Keratinocyte (primary cell): ENCODE measurements around the gene NAA25. TPM values are rescaled to one million over a fixed set of nuclear protein-coding genes. Genes with fewer than 3 reads are reported as not detected.

Experiments used
- DNase-seq: peaks from one replicate; pipeline ENCODE4 v3.0.0-alpha.2; 2011; ENCODE audit warnings: low read depth, missing footprints, low spot score
- FAIRE-seq: peaks from 2 replicates; lab custom pipeline; 2011; peaks lifted over from hg19 to GRCh38; lab: Jason Lieb, UNC
- H2AFZ ChIP-seq: 2 replicates; pipeline ENCODE4 v1.6.0; 2012; ENCODE audit warnings: low read length, control low read depth, inconsistent platforms; ENCODE audit not compliant: control insufficient read depth
- H3K27ac ChIP-seq: 2 replicates; pipeline ENCODE4 v1.5.1; 2011; ENCODE audit warnings: low read length; ENCODE audit not compliant: control insufficient read depth, insufficient read depth
- H3K27me3 ChIP-seq: 3 replicates; pipeline ENCODE4 v1.6.0; 2011; ENCODE audit warnings: low read length; ENCODE audit not compliant: control insufficient read depth, insufficient read depth; ENCODE audit errors: extremely low read depth
- H3K36me3 ChIP-seq, 2 experiments: 2 replicates in 1 of 2; 3 replicates in 1 of 2; pipeline ENCODE4 v1.5.1; 2011; ENCODE audit warnings: low read length in 2 of 2, mild to moderate bottlenecking in 1 of 2; ENCODE audit not compliant: control insufficient read depth in 2 of 2, insufficient read depth in 2 of 2; ENCODE audit errors: extremely low read depth in 1 of 2
- H3K4me1 ChIP-seq: 3 replicates; pipeline ENCODE4 v1.5.1; 2011; ENCODE audit warnings: low read length; ENCODE audit not compliant: control insufficient read depth, insufficient read depth; ENCODE audit errors: extremely low read depth
- H3K4me2 ChIP-seq: 3 replicates; pipeline ENCODE4 v1.6.0; 2011; ENCODE audit warnings: low read depth, low read length; ENCODE audit not compliant: control insufficient read depth, insufficient read depth; ENCODE audit errors: extremely low read depth
- H3K4me3 ChIP-seq, 3 experiments: fragments of 200-600 bp in 1 of 3; sonication (generic) in 1 of 3; 2 replicates in 2 of 3; 3 replicates in 1 of 3; pipeline ENCODE4 v1.5.1; 2011 to 2016; ENCODE audit warnings: low read length in 3 of 3, mild to moderate bottlenecking in 3 of 3, control low read depth in 2 of 3, inconsistent platforms in 1 of 3, low read depth in 1 of 3, mixed read lengths in 1 of 3, mixed run types in 1 of 3, moderate library complexity in 1 of 3; ENCODE audit not compliant: control insufficient read depth in 2 of 3, insufficient read depth in 2 of 3; ENCODE audit errors: extremely low read depth in 1 of 3
- H3K79me2 ChIP-seq: 2 replicates; pipeline ENCODE4 v1.6.0; 2012; ENCODE audit warnings: low read length; ENCODE audit not compliant: control insufficient read depth, insufficient read depth
- H3K9ac ChIP-seq: 3 replicates; pipeline ENCODE4 v1.6.0; 2011; ENCODE audit warnings: low read length; ENCODE audit not compliant: control insufficient read depth, insufficient read depth; ENCODE audit errors: extremely low read depth
- H3K9me1 ChIP-seq: 3 replicates; pipeline ENCODE4 v1.6.0; 2011; ENCODE audit warnings: low read length; ENCODE audit not compliant: control insufficient read depth, insufficient read depth; ENCODE audit errors: extremely low read depth
- H3K9me3 ChIP-seq: 2 replicates; pipeline ENCODE4 v1.5.1; 2012; ENCODE audit warnings: low read depth, low read length; ENCODE audit not compliant: control insufficient read depth
- H4K20me1 ChIP-seq: 3 replicates; pipeline ENCODE4 v1.6.0; 2011; ENCODE audit warnings: low read length; ENCODE audit not compliant: control insufficient read depth, insufficient read depth; ENCODE audit errors: extremely low read depth
- EZH2 ChIP-seq: IDR thresholded peaks from one replicate; pipeline ENCODE4 v1.6.1; 2012; ENCODE audit warnings: inconsistent platforms, mild to moderate bottlenecking, low read length, moderate library complexity
- dilution Hi-C: fragments of 300-500 bp; cut with MboI; formaldehyde crosslinking; loops from one replicate; pipeline ENCODE4 v1.7.0; 2020; ENCODE audit warnings: low sequenced_read_pairs; ENCODE audit not compliant: extremely low pct_ligation_motif_present
- polyA plus RNA-seq, 5 experiments: library from polyadenylated mRNA; depleted of rRNA in 3 of 5; stranded (reverse) in 3 of 5; stranded (forward) in 1 of 5; unstranded in 1 of 5; fragments of >200 nt; gene quantifications; 1 replicate in 1 of 5; 2 replicates in 3 of 5; 3 replicates in 1 of 5; pipeline versions ENCODE4 v1.2.1 to v1.2.3, GENCODE V29; 2011 to 2012; ENCODE audit warnings: missing spikeins in 2 of 5, low read depth in 1 of 5, low replicate concordance in 1 of 5
- TF ChIP-seq, protein P1 (sequence below), 3 experiments: IDR thresholded peaks in 1 of 3; conservative IDR thresholded peaks in 1 of 3; optimal IDR thresholded peaks in 1 of 3; 2 replicates in 2 of 3; 3 replicates in 1 of 3; pipeline versions ENCODE3 to v1.5.1; 2011; ENCODE audit warnings: low read length in 3 of 3, mild to moderate bottlenecking in 3 of 3, moderate library complexity in 2 of 3, control low read depth in 1 of 3, inconsistent platforms in 1 of 3; ENCODE audit not compliant: insufficient read depth in 2 of 3; ENCODE audit errors: extremely low read depth in 1 of 3

The NAA25 gene
- polyA plus RNA-seq, 1 donor (not counting 4 experiments of a cell fraction or from before 2014, with no cell fraction given) = 26.1 TPM

DNA sequence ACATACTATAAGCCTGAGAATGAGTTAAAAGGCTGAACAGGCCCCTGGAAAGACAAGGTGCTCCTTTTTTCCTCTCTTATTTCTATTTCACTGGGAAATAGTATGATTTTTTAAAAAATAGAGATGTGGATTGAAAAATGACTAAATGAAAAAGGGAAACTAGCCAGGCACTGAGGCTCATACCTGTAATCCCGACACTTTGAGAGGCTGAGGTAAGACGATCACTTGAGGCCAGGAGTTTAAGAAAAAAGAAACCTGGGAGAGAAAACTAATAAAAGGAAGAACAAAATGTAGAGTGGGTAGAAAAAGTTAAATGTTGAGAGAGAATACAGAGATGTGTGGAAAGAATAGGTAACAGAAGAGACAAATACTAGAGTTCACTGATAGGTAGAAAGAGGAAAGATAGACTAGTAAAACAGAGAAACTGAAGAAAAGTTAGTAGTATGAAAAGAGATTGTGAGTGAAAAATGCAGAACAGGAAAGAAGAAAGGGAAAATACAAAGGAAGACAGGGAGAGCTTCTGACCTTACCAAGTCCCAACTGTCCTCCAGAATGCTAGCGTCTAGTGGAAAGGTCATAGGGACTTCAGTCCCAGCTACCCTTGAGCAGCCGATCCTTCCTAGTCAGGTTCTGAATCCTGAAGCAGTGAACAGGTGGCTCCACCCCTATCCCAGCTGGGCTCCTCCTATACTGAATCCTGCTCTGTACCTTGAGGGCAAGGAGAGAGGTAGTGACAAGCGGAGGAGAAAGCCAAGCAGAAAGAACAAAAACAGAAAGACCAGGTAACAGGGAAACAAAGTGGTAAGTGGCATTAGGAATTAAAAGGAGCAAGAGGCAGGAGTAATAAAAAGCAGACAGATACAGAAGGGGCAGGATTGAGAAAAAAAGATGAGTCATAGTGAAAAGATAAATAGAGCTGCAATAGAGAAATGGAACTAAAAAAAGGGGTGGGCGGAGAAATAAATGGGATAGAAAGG is 102.9 kb downstream of the NAA25 start:
- peaks cover 11% of the 10 kb centered on the region for H3K4me1 ChIP-seq
- peak overlapping the region; percentile 82 for H2AFZ ChIP-seq
- no peaks in the 10 kb centered on the region for H3K79me2 ChIP-seq
- no peaks in the 10 kb centered on the region for H3K36me3 ChIP-seq
- H3K9me3 ChIP-seq = no peaks in the 10 kb centered on the region
- H4K20me1 ChIP-seq = no peaks in the 10 kb centered on the region
- H3K9ac ChIP-seq = no peak overlapping the region
- DNase-seq (no peak), FAIRE-seq (peak; percentile 60)
- dilution Hi-C loops = no loop called here
- no peak overlapping the region for H3K27ac ChIP-seq
- H3K4me2 ChIP-seq = peak overlapping the region; percentile 71
- no peaks in the 10 kb centered on the region for H3K27me3 ChIP-seq
- H3K9me1 ChIP-seq = no peaks in the 10 kb centered on the region
- TF ChIP-seq EZH2 = no peak
- TF ChIP-seq, protein P1, sequence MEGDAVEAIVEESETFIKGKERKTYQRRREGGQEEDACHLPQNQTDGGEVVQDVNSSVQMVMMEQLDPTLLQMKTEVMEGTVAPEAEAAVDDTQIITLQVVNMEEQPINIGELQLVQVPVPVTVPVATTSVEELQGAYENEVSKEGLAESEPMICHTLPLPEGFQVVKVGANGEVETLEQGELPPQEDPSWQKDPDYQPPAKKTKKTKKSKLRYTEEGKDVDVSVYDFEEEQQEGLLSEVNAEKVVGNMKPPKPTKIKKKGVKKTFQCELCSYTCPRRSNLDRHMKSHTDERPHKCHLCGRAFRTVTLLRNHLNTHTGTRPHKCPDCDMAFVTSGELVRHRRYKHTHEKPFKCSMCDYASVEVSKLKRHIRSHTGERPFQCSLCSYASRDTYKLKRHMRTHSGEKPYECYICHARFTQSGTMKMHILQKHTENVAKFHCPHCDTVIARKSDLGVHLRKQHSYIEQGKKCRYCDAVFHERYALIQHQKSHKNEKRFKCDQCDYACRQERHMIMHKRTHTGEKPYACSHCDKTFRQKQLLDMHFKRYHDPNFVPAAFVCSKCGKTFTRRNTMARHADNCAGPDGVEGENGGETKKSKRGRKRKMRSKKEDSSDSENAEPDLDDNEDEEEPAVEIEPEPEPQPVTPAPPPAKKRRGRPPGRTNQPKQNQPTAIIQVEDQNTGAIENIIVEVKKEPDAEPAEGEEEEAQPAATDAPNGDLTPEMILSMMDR (optimal IDR thresholded peaks at IDR 0.05 in 1 of 3, IDR thresholded peaks at IDR 0.05 in 1 of 3, conservative IDR thresholded peaks at IDR 0.05 in 1 of 3; ENCODE audit: extremely low read depth in 1 of 3, insufficient read depth in 2 of 3, low read length in 3 of 3) = no peak
- H3K4me3 ChIP-seq = peak overlapping the region in 1 of 3 experiments; percentile 36

- no peak overlapping the region for H3K4me3 ChIP-seq
- no peaks in the 10 kb centered on the region for H3K9me3 ChIP-seq
- no peak for DNase-seq
- no peak overlapping the region for H3K9ac ChIP-seq
- H3K4me2 ChIP-seq = no peak overlapping the region
- H2AFZ ChIP-seq = no peak overlapping the region
- no peak for FAIRE-seq
- H3K36me3 ChIP-seq = no peaks in the 10 kb centered on the region
- no peak for TF ChIP-seq EZH2
- TF ChIP-seq, protein P1 (optimal IDR thresholded peaks at IDR 0.05 in 1 of 3, IDR thresholded peaks at IDR 0.05 in 1 of 3, conservative IDR thresholded peaks at IDR 0.05 in 1 of 3; ENCODE audit: extremely low read depth in 1 of 3, insufficient read depth in 2 of 3, low read length in 3 of 3) = no peak
- H3K79me2 ChIP-seq = no peaks in the 10 kb centered on the region
- no peaks in the 10 kb centered on the region for H4K20me1 ChIP-seq
- dilution Hi-C loops = no loop called here
- H3K9me1 ChIP-seq = no peaks in the 10 kb centered on the region
- no peak overlapping the region for H3K27ac ChIP-seq
- H3K4me1 ChIP-seq = peaks cover 11% of the 10 kb centered on the region
- no peaks in the 10 kb centered on the region for H3K27me3 ChIP-seq
These were observed 104.5 kb downstream of the NAA25 start for GRCh38 chr12:112004041-112004440.
